Measurements from ENCODE around the gene RARB. TPM values are rescaled to one million over a fixed set of nuclear protein-coding genes. Genes with fewer than 3 reads are reported as not detected.

RARB gene
- polyA plus RNA-seq, 1 donor from 2014 or later = 13.2 TPM

- TF ChIP-seq MXI1 (conservative IDR thresholded peaks at IDR 0.05; ENCODE audit: poor library complexity, severe bottlenecking) (no peak), CTCF (IDR thresholded peaks at IDR 0.05; ENCODE audit: poor library complexity, severe bottlenecking) (no peak), EZH2 (IDR thresholded peaks at IDR 0.05; ENCODE audit: borderline replicate concordance, insufficient read depth, low read length, poor library complexity, severe bottlenecking) (no peak), EP300 (conservative IDR thresholded peaks at IDR 0.05; ENCODE audit: poor library complexity, severe bottlenecking) (no peak), POLR2AphosphoS5 (IDR thresholded peaks at IDR 0.05) (no peak), RAD21 (conservative IDR thresholded peaks at IDR 0.05) (no peak), SMC3 (conservative IDR thresholded peaks at IDR 0.05; ENCODE audit: poor library complexity) (no peak), TAF1 (IDR thresholded peaks at IDR 0.05; ENCODE audit: low read depth) (no peak)
- TF ChIP-seq, protein P1, sequence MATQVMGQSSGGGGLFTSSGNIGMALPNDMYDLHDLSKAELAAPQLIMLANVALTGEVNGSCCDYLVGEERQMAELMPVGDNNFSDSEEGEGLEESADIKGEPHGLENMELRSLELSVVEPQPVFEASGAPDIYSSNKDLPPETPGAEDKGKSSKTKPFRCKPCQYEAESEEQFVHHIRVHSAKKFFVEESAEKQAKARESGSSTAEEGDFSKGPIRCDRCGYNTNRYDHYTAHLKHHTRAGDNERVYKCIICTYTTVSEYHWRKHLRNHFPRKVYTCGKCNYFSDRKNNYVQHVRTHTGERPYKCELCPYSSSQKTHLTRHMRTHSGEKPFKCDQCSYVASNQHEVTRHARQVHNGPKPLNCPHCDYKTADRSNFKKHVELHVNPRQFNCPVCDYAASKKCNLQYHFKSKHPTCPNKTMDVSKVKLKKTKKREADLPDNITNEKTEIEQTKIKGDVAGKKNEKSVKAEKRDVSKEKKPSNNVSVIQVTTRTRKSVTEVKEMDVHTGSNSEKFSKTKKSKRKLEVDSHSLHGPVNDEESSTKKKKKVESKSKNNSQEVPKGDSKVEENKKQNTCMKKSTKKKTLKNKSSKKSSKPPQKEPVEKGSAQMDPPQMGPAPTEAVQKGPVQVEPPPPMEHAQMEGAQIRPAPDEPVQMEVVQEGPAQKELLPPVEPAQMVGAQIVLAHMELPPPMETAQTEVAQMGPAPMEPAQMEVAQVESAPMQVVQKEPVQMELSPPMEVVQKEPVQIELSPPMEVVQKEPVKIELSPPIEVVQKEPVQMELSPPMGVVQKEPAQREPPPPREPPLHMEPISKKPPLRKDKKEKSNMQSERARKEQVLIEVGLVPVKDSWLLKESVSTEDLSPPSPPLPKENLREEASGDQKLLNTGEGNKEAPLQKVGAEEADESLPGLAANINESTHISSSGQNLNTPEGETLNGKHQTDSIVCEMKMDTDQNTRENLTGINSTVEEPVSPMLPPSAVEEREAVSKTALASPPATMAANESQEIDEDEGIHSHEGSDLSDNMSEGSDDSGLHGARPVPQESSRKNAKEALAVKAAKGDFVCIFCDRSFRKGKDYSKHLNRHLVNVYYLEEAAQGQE (IDR thresholded peaks at IDR 0.05; ENCODE audit: borderline replicate concordance) = no peak
Observed at GRCh38 chr3:25472153-25472552, 44.1 kb downstream of the RARB start.

GRCh38 chr3:25472731-25473130 is 44.7 kb downstream of the RARB start:
- Histone ChIP-seq H3F3A (ENCODE audit: insufficient read depth, low read length, poor library complexity, severe bottlenecking) (no peaks in the 10 kb centered on the region), H4K20me1 (ENCODE audit: insufficient read depth) (no peaks in the 10 kb centered on the region), H2AFZ (ENCODE audit: low read depth, low read length) (no peak overlapping the region), H3K9me2 (ENCODE audit: insufficient read depth, low read length) (no peaks in the 10 kb centered on the region), H3K9me3 (ENCODE audit: low read length) (no peaks in the 10 kb centered on the region), H3K4me2 (ENCODE audit: low read length) (no peak overlapping the region), H3K36me3 (ENCODE audit: insufficient read depth, low read length) (no peaks in the 10 kb centered on the region), H3K27me3 (ENCODE audit: insufficient read depth, low read depth, low read length) (no peaks in the 10 kb centered on the region), H3K9ac (ENCODE audit: low read length) (no peak overlapping the region), H3K79me2 (replicated peaks; ENCODE audit: insufficient read depth, low read length) (no peaks in the 10 kb centered on the region), H3K27ac (ENCODE audit: low read length) (no peak overlapping the region), H3K4me3 (ENCODE audit: low read length) (no peak overlapping the region)
- TF ChIP-seq TAF1 (IDR thresholded peaks at IDR 0.05; ENCODE audit: low read depth) (no peak), EP300 (conservative IDR thresholded peaks at IDR 0.05; ENCODE audit: poor library complexity, severe bottlenecking) (no peak), CTCF (IDR thresholded peaks at IDR 0.05; ENCODE audit: poor library complexity, severe bottlenecking) (no peak), RAD21 (conservative IDR thresholded peaks at IDR 0.05) (no peak), SMC3 (conservative IDR thresholded peaks at IDR 0.05; ENCODE audit: poor library complexity) (no peak), MXI1 (conservative IDR thresholded peaks at IDR 0.05; ENCODE audit: poor library complexity, severe bottlenecking) (no peak), POLR2AphosphoS5 (IDR thresholded peaks at IDR 0.05) (no peak), EZH2 (IDR thresholded peaks at IDR 0.05; ENCODE audit: borderline replicate concordance, insufficient read depth, low read length, poor library complexity, severe bottlenecking) (no peak)
- TF ChIP-seq, protein P1 (IDR thresholded peaks at IDR 0.05; ENCODE audit: borderline replicate concordance) = no peak

More at GRCh38 chr3:25472153-25472552, 44.1 kb downstream of the RARB start:
- Histone ChIP-seq H3K9ac (ENCODE audit: low read length) (no peak overlapping the region), H3K79me2 (replicated peaks; ENCODE audit: insufficient read depth, low read length) (no peaks in the 10 kb centered on the region), H3K9me2 (ENCODE audit: insufficient read depth, low read length) (no peaks in the 10 kb centered on the region), H3K27me3 (ENCODE audit: insufficient read depth, low read depth, low read length) (no peaks in the 10 kb centered on the region), H3F3A (ENCODE audit: insufficient read depth, low read length, poor library complexity, severe bottlenecking) (no peaks in the 10 kb centered on the region), H2AFZ (ENCODE audit: low read depth, low read length) (no peak overlapping the region), H3K4me2 (ENCODE audit: low read length) (no peak overlapping the region), H3K4me3 (ENCODE audit: low read length) (no peak overlapping the region), H3K36me3 (ENCODE audit: insufficient read depth, low read length) (no peaks in the 10 kb centered on the region), H3K9me3 (ENCODE audit: low read length) (no peaks in the 10 kb centered on the region), H4K20me1 (ENCODE audit: insufficient read depth) (no peaks in the 10 kb centered on the region), H3K27ac (ENCODE audit: low read length) (no peak overlapping the region)

All from neural cell (in vitro differentiated cells).